Lung (tissue), 12 donors: ENCODE measurements around the gene KCTD21. TPM values are rescaled to one million over a fixed set of nuclear protein-coding genes. Genes with fewer than 3 reads are reported as not detected.
A peak's percentile ranks its signal among the peaks of the same experiment; 100 is the strongest.

Experiments
- ATAC-seq: fragments of 200-7000 bp; cut with Tn5 transposase; one replicate; pipeline ENCODE4 v1.9.1; 2020; ENCODE audit warnings: moderate number of reproducible peaks; ENCODE audit not compliant: insufficient read depth, low FRiP score
- DNase-seq, 3 donors: peaks; one replicate each; pipeline ENCODE4 v3.0.0-alpha.2; 2013 to 2017
- H3K27ac ChIP-seq, 2 donors: one replicate each; pipeline ENCODE4 v1.5.1; 2013; ENCODE audit warnings: mild to moderate bottlenecking in 2 of 2, moderate library complexity in 2 of 2, control low read depth in 1 of 2, inconsistent platforms in 1 of 2, low read depth in 1 of 2, low read length in 1 of 2
- H3K27me3 ChIP-seq, 3 donors: one replicate each; pipeline ENCODE4 v1.5.1; 2013; ENCODE audit warnings: low read length in 2 of 3; ENCODE audit not compliant: control insufficient read depth in 3 of 3, insufficient read depth in 3 of 3
- H3K36me3 ChIP-seq, 4 donors: one replicate each; pipeline ENCODE4 v1.5.1; 2013; ENCODE audit warnings: low read length in 4 of 4, mild to moderate bottlenecking in 1 of 4, moderate library complexity in 1 of 4; ENCODE audit not compliant: control insufficient read depth in 4 of 4, insufficient read depth in 4 of 4
- H3K4me1 ChIP-seq, 5 donors: one replicate each; pipeline ENCODE4 v1.5.1; 2013; ENCODE audit warnings: low read length in 5 of 5, mild to moderate bottlenecking in 2 of 5, moderate library complexity in 1 of 5; ENCODE audit not compliant: control insufficient read depth in 5 of 5, insufficient read depth in 5 of 5
- H3K4me3 ChIP-seq: one replicate; pipeline ENCODE4 v1.5.1; 2013; ENCODE audit warnings: mild to moderate bottlenecking, control low read depth, moderate library complexity
- H3K9ac ChIP-seq, 2 donors: one replicate each; pipeline ENCODE4 v1.5.1; 2013; ENCODE audit warnings: low read length in 2 of 2, control low read depth in 1 of 2; ENCODE audit not compliant: insufficient read depth in 1 of 2
- H3K9me3 ChIP-seq, 4 donors: one replicate each; pipeline ENCODE4 v1.5.1; 2013; ENCODE audit warnings: low read length in 3 of 4, mild to moderate bottlenecking in 1 of 4, moderate library complexity in 1 of 4; ENCODE audit not compliant: control insufficient read depth in 4 of 4, insufficient read depth in 3 of 4
- WGBS, 2 donors: extraction: QIAGEN DNeasy Blood & Tissue Kit; methylation state at CpG; one replicate each; pipeline ENCODE4 v1.1.7; 2013; 5-methylcytosine and 5-hydroxymethylcytosine counted together
- polyA plus RNA-seq, 2 donors: library from polyadenylated mRNA; stranded (reverse); fragments of 200-250 nt; gene quantifications; one replicate each; pipeline ENCODE4 v1.2.1, GENCODE V29; 2013
- total RNA-seq, 2 donors: library from RNA; depleted of rRNA in 1 of 2; stranded (reverse); fragments of >200 nt in 1 of 2; gene quantifications; one replicate each; pipeline ENCODE4 v1.2.1, GENCODE V29; 2014 to 2021
- TF ChIP-seq, protein P1 (sequence below): IDR thresholded peaks from 2 replicates; pipeline ENCODE4 v1.5.1; 2012; ENCODE audit warnings: mild to moderate bottlenecking; ENCODE audit errors: control extremely low read depth, extremely low read depth
- donor health status: control.
- donor health status: control.
- donor health status: Bipolar disorder and iron deficiency.
- donor health status: healthy.
- donor health status: DM: yes; HTN: yes; CAD: no.

Gene KCTD21
- total and polyA plus RNA-seq, 4 donors, result 4.1 to 10.8 (median 7.5) TPM

DNA sequence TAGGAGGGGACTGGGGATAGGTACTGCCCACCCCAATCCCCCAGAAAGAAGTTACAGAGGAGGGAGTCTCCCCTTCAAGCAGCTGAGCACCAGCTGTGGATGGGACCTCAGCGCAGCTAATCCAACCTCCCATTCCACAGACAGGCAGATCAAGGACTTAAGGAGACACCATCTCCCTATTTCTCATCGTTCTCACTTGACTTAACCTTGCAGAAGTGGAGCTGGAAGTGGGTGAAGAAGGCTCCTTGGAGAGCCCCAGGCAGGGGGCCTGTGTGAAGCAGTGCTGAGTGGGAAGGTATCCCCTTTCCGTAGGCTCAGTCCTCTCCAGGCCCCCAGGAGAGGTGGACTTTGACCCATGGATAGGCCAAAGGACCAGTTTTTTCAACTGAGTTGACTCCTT, 27.6 kb upstream of the KCTD21 start:
- WGBS, 2 donors, result 87 to 96% methylated on average over 3 of the region's 3 CpGs
- H3K27ac ChIP-seq, result no peak overlapping the region
- DNase-seq, result peak in 1 of 3 donors; percentile 10
- H3K36me3 ChIP-seq, result peaks cover 10 to 61% (median 22%) of the 10 kb centered on the region in 4 donors
- no peaks in the 10 kb centered on the region for H3K9me3 ChIP-seq
- no peaks in the 10 kb centered on the region for H3K27me3 ChIP-seq
- no peak overlapping the region for H3K9ac ChIP-seq
- H3K4me3 ChIP-seq, result no peak overlapping the region
- TF ChIP-seq, protein P1, sequence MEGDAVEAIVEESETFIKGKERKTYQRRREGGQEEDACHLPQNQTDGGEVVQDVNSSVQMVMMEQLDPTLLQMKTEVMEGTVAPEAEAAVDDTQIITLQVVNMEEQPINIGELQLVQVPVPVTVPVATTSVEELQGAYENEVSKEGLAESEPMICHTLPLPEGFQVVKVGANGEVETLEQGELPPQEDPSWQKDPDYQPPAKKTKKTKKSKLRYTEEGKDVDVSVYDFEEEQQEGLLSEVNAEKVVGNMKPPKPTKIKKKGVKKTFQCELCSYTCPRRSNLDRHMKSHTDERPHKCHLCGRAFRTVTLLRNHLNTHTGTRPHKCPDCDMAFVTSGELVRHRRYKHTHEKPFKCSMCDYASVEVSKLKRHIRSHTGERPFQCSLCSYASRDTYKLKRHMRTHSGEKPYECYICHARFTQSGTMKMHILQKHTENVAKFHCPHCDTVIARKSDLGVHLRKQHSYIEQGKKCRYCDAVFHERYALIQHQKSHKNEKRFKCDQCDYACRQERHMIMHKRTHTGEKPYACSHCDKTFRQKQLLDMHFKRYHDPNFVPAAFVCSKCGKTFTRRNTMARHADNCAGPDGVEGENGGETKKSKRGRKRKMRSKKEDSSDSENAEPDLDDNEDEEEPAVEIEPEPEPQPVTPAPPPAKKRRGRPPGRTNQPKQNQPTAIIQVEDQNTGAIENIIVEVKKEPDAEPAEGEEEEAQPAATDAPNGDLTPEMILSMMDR, result no peak
- H3K4me1 ChIP-seq, result peaks cover 0 to 2% (median 0%) of the 10 kb centered on the region in 5 donors
- ATAC-seq, result no peak

DNA sequence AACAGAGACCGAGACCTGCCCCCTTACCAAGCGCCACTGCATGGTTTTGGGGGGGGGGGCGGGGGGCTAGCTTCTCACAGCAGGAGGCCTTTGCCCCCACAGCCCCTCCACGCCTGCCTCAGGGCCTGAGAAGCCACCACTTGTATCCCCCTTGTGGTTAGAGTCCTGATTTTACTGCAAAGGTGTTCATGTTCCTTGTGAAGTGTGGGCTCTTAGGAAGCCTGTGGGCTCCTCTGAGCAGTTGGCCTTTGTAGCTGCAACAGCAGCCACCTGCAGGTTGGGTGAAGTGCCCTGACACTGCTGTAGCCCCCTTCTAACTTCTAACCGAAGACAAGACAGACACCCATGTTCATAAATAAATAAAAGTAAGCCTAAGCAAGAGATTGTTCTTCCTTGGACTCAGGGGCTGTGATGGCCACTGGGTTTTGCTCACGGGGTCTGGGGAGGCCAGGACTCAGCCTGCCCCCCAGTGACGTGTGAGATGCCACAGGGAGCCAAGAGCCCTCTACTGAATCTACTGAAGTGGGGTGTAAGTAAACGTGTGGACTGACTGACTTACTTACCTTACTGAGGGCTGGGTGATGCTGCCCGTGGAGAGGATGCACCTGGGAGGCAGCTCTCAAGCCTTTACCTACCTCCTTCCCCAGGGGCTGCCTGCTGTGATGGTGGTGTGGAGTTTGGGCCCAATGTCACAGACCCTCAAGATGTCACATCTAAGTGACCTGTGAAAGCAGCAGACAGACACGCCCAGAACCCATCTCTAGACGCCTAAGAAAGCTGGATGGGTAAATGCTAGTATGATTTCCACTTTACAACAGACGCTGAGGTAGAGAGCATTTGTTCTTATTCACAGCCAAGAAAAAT, 26.1 kb upstream of the KCTD21 start:
- ATAC-seq (no peak), DNase-seq (peak in 1 of 3 donors; percentile 4)
- no peaks in the 10 kb centered on the region for H3K9me3 ChIP-seq
- H3K9ac ChIP-seq, result no peak overlapping the region
- H3K36me3 ChIP-seq, result peaks cover 9 to 57% (median 19%) of the 10 kb centered on the region in 4 donors
- H3K4me3 ChIP-seq, result no peak overlapping the region
- peak overlapping the region in 1 of 2 donors; percentile 8 for H3K27ac ChIP-seq
- H3K4me1 ChIP-seq, result peaks cover 0 to 2% (median 0%) of the 10 kb centered on the region in 5 donors
- WGBS, 2 donors, result 80 to 87% methylated on average over 11 to 12 of the region's 12 CpGs
- TF ChIP-seq, protein P1, result no peak
- no peaks in the 10 kb centered on the region for H3K27me3 ChIP-seq

DNA sequence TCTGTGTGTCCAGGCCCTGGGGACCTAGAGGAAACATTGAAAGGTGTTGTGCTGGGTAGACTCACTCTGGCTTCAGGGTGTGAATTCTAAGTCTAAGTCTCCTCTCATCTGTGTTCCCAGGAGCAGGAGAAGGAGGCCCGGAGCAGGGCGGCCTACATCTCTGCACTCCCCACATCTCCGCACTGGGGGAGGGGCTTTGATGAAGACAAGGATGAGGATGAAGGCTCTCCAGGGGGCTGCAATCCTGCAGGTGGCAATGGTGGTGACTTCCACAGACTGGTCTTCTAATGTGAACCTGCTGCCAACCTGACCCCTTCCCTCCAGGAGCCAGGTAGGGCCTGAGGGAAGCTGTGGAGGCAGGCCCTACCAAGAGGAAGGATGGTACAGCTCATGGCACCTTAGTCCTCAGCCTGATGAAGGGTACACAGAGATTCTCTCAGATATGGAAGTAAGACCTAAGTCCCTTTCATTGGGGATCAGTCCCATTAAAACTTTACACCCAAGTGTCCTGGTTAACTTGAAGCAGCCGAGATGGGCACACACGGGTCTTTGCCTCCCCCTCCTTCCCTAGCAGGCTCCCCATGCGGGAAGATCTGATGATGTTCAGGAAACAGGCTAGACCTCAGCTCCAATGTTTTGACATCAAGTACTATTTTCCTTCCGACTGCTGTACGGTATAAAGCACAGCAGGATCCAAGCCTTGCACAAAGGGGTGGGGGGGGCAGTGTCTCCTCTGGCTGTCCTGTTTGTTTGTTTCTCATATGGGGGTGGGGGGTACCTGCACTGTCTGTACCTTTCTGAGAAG, 25.3 kb upstream of the KCTD21 start:
- no peak for ATAC-seq
- WGBS, 2 donors, result 69 to 70% methylated on average over 8 of the region's 8 CpGs
- peaks cover 5 to 53% (median 22%) of the 10 kb centered on the region in 4 donors for H3K36me3 ChIP-seq

More for the DNA sequence above, 25.3 kb upstream of the KCTD21 start:
- no peak overlapping the region for H3K4me3 ChIP-seq
- peak in 1 of 3 donors; percentile 7 for DNase-seq
- H3K9me3 ChIP-seq, result no peaks in the 10 kb centered on the region
- no peak overlapping the region for H3K9ac ChIP-seq
- H3K27ac ChIP-seq, result peak overlapping the region in 1 of 2 donors; percentile 26
- H3K4me1 ChIP-seq, result peaks cover 0 to 2% (median 0%) of the 10 kb centered on the region in 5 donors
- H3K27me3 ChIP-seq, result no peaks in the 10 kb centered on the region
- TF ChIP-seq, protein P1, result no peak
